ENCODE results near the gene BABAM1. TPM values are rescaled to one million over a fixed set of nuclear protein-coding genes. Genes with fewer than 3 reads are reported as not detected.

Gene BABAM1
- total and polyA plus RNA-seq, 5 donors from 2014 or later, result 82.3 to 140 (median 116) TPM

DNA sequence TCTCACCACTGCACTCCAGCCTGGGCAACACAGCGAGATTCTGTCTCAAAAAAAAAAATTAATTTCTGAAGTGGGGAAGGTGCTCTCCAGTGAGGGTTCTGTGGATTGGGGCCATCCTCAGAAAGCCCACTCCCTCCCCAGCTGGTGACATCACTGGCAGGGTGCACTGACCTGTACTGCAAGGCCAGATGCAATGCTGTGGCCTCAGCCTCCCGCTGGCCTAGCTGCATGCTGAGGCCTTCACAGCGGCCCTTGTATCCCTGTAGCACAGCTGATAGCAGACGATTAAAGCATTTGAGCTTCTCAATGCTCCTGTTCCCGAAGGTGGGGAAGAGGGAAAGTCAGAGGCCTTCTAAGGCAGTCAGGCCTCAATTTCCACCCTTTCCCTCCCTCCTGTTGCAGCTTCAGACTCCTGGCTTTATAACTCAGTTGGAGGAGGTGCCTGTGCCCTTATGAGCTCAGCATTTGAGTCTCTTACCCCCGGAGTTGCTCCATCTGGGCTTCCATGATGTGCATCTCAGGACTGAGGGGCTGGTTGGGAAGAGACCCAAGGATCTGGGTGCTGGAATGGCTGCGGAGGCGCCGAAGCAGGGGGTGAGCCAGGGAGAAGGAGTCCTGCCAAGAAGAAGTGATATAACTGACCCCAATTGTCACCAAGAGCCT, 8.0 kb upstream of the BABAM1 start:
- no peak overlapping the region for H3K27ac ChIP-seq (ENCODE audit: insufficient read depth, low read length, poor library complexity, severe bottlenecking)
- H3K4me3 ChIP-seq (ENCODE audit: low read depth, low read length), result no peak overlapping the region
- no peaks in the 10 kb centered on the region for H3K27me3 ChIP-seq (ENCODE audit: control insufficient read depth, insufficient read depth, low read length)
- ATAC-seq (ENCODE audit: low read depth in 2 of 2), result no peak
- peaks cover 15% of the 10 kb centered on the region for H3K27me3 Mint-ChIP-seq
- no peaks in the 10 kb centered on the region for H3K36me3 Mint-ChIP-seq
- no peaks in the 10 kb centered on the region for H3K9me3 ChIP-seq (ENCODE audit: control insufficient read depth in 2 of 2, low read length in 2 of 2)
- no peak for DNase-seq
- H3K27ac Mint-ChIP-seq, result no peak overlapping the region
- H3K4me3 Mint-ChIP-seq, result no peak overlapping the region
- no peaks in the 10 kb centered on the region for H3K36me3 ChIP-seq (ENCODE audit: control insufficient read depth, insufficient read depth, low read length)
- H3K4me1 ChIP-seq (ENCODE audit: control insufficient read depth, insufficient read depth, low read length, poor library complexity, severe bottlenecking), result no peaks in the 10 kb centered on the region
- no peaks in the 10 kb centered on the region for H3K9me3 Mint-ChIP-seq
- H3K4me1 Mint-ChIP-seq, result peaks cover 0 to 8% (median 5%) of the 10 kb centered on the region in 4 donors

DNA sequence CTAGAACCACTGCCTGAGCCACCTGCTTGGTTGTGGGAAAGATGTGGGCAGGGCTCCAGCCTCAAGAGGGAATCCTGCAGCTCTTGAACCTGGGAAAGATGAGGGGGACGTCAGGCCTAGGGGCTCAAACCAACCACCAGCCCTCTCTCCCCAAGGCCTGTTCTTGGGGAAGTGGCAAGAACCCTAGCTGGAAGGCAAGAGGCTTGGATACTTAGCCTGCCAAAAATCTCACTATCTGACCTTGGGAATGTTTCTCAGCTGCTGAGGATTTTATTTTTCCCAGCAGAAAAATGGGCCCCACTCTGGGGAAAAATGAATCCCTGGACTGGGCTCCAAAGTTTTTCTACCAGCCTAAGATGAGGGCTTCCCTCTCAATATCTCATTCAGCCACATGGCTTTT, 7.3 kb upstream of the BABAM1 start:
- peaks cover 5% of the 10 kb centered on the region for H3K4me1 ChIP-seq (ENCODE audit: control insufficient read depth, insufficient read depth, low read length, poor library complexity, severe bottlenecking)
- ATAC-seq (ENCODE audit: low read depth in 2 of 2) (no peak), DNase-seq (no peak)
- no peaks in the 10 kb centered on the region for H3K36me3 ChIP-seq (ENCODE audit: control insufficient read depth, insufficient read depth, low read length)
- Mint-ChIP-seq H3K27ac (no peak overlapping the region), H3K9me3 (no peaks in the 10 kb centered on the region), H3K4me1 (peaks cover 0 to 14% (median 8%) of the 10 kb centered on the region in 4 donors), H3K36me3 (no peaks in the 10 kb centered on the region), H3K27me3 (peaks cover 15% of the 10 kb centered on the region), H3K4me3 (no peak overlapping the region)
- no peak overlapping the region for H3K27ac ChIP-seq (ENCODE audit: insufficient read depth, low read length, poor library complexity, severe bottlenecking)
- H3K27me3 ChIP-seq (ENCODE audit: control insufficient read depth, insufficient read depth, low read length), result no peaks in the 10 kb centered on the region
- no peaks in the 10 kb centered on the region for H3K9me3 ChIP-seq (ENCODE audit: control insufficient read depth in 2 of 2, low read length in 2 of 2)
- H3K4me3 ChIP-seq (ENCODE audit: low read depth, low read length), result no peak overlapping the region

DNA sequence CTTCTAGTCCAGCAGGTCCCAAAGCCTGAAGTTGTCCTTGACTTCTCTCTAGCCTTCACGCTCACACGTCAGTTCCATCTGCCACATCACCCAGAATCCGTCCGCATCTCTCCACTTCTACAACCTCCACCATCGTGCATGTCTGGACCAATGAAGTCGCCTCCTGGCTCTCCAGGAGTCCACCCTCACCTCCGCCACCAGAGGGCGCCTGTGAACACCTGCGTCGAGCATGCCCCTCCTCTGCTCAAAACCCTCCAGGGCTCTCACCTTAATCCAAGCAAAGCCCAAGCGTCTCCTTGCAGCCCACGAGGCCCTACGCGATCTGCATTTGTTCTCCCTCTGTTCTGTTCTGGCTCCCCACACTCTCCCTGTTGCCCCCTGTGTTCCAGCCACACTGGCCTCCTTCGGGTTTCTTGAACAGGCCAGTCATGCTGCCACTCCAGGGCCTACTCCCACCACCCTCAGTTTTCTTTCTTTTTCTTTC, 6.4 kb upstream of the BABAM1 start:
- no peaks in the 10 kb centered on the region for H3K36me3 Mint-ChIP-seq
- H3K27ac Mint-ChIP-seq, result peak overlapping the region in 1 of 3 donors; percentile 8

DNA sequence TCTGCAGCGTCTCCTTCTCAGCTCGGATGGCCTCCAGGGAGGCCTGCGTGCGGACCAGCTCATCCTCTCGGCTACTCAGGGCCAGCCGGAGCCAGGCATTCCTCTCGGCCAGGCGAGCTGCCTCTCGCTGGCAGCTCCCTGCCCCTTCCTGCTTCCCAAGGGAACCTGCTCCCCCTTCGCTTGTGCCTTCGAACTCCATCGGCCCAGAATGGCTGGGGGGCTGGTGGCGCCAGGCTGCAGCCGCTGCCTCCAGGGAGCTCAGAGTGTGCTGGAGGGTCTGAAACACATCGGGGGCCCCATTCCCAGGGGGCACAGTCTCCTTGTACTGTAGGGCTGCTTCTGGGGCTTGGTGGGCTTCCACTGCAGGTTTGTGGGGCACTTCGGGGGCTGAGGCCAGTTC, 4.7 kb upstream of the BABAM1 start:
- peaks cover 15% of the 10 kb centered on the region for H3K4me1 ChIP-seq (ENCODE audit: control insufficient read depth, insufficient read depth, low read length, poor library complexity, severe bottlenecking)
- H3K4me3 ChIP-seq (ENCODE audit: low read depth, low read length), result no peak overlapping the region
- no peak overlapping the region for H3K4me3 Mint-ChIP-seq
- peak overlapping the region in 1 of 3 donors; percentile 20 for H3K27ac Mint-ChIP-seq
- H3K27me3 Mint-ChIP-seq, result peaks cover 16% of the 10 kb centered on the region
- no peaks in the 10 kb centered on the region for H3K9me3 Mint-ChIP-seq
- no peaks in the 10 kb centered on the region for H3K27me3 ChIP-seq (ENCODE audit: control insufficient read depth, insufficient read depth, low read length)
- no peak for DNase-seq
- H3K4me1 Mint-ChIP-seq, result peaks cover 6 to 29% (median 16%) of the 10 kb centered on the region in 4 donors
- no peaks in the 10 kb centered on the region for H3K36me3 Mint-ChIP-seq
- H3K27ac ChIP-seq (ENCODE audit: insufficient read depth, low read length, poor library complexity, severe bottlenecking), result no peak overlapping the region
- no peak for ATAC-seq (ENCODE audit: low read depth in 2 of 2)
- no peaks in the 10 kb centered on the region for H3K9me3 ChIP-seq (ENCODE audit: control insufficient read depth in 2 of 2, low read length in 2 of 2)
- H3K36me3 ChIP-seq (ENCODE audit: control insufficient read depth, insufficient read depth, low read length), result no peaks in the 10 kb centered on the region

More for the DNA sequence above, 6.4 kb upstream of the BABAM1 start:
- no peak overlapping the region for H3K27ac ChIP-seq (ENCODE audit: insufficient read depth, low read length, poor library complexity, severe bottlenecking)
- H3K4me1 ChIP-seq (ENCODE audit: control insufficient read depth, insufficient read depth, low read length, poor library complexity, severe bottlenecking), result peaks cover 8% of the 10 kb centered on the region
- Mint-ChIP-seq H3K9me3 (no peaks in the 10 kb centered on the region), H3K4me3 (peak overlapping the region in 1 of 4 donors; percentile 22), H3K4me1 (peaks cover 0 to 16% (median 8%) of the 10 kb centered on the region in 4 donors), H3K27me3 (peaks cover 11% of the 10 kb centered on the region)
- DNase-seq (peak; percentile 77 to 91 (median 87)), ATAC-seq (ENCODE audit: low read depth in 2 of 2) (peak; percentile 96 to 98)
- H3K4me3 ChIP-seq (ENCODE audit: low read depth, low read length), result no peak overlapping the region
- no peaks in the 10 kb centered on the region for H3K27me3 ChIP-seq (ENCODE audit: control insufficient read depth, insufficient read depth, low read length)
- no peaks in the 10 kb centered on the region for H3K9me3 ChIP-seq (ENCODE audit: control insufficient read depth in 2 of 2, low read length in 2 of 2)
- H3K36me3 ChIP-seq (ENCODE audit: control insufficient read depth, insufficient read depth, low read length), result no peaks in the 10 kb centered on the region

DNA sequence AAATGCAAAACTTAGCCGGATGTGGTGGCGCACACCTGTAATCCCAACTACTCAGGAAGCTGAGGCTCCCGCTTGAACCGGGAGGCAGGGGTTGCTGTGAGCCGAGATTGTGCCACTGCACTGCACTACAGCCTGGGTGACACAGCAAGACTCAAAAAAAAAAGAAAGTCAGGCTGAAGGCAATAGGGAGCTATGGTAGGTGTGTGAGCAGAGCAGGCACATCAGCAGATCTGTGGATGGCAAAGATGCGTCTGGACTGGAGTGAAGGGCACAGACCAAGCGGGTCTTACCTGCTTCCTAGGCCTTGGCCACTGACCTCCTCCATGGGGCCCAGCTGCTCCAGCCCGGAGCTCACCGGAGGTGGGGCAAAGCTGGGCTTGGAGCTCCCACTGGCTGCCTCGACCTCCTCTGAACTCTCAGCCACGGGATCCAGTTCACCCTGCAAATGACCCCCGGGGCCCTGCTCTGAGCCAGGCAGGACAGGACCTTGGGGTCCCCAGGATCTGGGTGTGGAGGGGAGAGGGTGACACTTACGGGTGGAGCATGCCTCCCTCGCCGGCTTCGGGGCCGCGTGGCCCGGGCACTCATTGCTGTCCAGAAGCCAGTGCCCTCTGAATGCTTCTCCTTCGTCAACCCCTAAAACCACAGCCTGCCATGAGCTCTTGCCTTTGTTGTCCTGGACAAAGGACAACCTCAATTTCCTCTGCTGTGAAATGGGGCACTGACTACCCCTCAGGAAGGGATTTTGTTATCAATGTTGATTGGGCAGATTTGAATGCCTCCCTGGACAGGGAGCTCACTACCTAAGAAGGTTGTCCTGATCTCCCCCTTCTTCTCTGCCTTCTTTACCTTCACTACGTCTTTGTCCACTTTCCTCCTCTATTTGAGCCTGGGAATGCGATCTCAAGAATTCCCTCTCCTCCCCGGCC, 3.3 kb upstream of the BABAM1 start:
- no peaks in the 10 kb centered on the region for H3K27me3 ChIP-seq (ENCODE audit: control insufficient read depth, insufficient read depth, low read length)
- no peak overlapping the region for H3K4me3 Mint-ChIP-seq
- no peak overlapping the region for H3K4me3 ChIP-seq (ENCODE audit: low read depth, low read length)
- H3K4me1 Mint-ChIP-seq, result peaks cover 6 to 35% (median 17%) of the 10 kb centered on the region in 4 donors
- H3K36me3 ChIP-seq (ENCODE audit: control insufficient read depth, insufficient read depth, low read length), result peaks cover 2% of the 10 kb centered on the region
- H3K9me3 ChIP-seq (ENCODE audit: control insufficient read depth in 2 of 2, low read length in 2 of 2), result no peaks in the 10 kb centered on the region
- no peaks in the 10 kb centered on the region for H3K9me3 Mint-ChIP-seq
- H3K36me3 Mint-ChIP-seq, result no peaks in the 10 kb centered on the region
- ATAC-seq (ENCODE audit: low read depth in 2 of 2) (no peak), DNase-seq (no peak)
- peak overlapping the region; percentile 42 to 80 (median 50) for H3K27ac Mint-ChIP-seq
- H3K27ac ChIP-seq (ENCODE audit: insufficient read depth, low read length, poor library complexity, severe bottlenecking), result peak overlapping the region; percentile 28
- peaks cover 23% of the 10 kb centered on the region for H3K4me1 ChIP-seq (ENCODE audit: control insufficient read depth, insufficient read depth, low read length, poor library complexity, severe bottlenecking)
- H3K27me3 Mint-ChIP-seq, result peaks cover 11% of the 10 kb centered on the region

DNA sequence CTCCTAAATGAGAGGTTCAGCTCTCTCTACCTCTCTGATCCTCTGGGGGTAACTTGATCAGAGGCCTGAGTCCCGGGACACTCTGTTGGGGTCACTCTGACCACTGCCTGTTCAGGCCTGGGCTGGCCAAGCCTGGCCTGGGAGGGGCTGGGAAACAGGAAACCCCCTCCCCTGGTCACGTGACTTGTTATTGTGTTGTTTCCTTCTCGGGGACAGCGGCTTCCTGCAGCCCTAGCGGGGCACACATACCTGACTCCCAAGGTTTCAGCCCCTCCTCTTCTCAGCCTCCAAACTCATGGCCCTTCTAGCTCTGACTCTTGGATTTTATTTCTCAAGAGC, 2.6 kb upstream of the BABAM1 start, which contains the start of gene USHBP1:
USHBP1 (minus strand) TSS at position 105 of the 339 bp plus-strand sequence. CDS start 446 bp downstream, outside the sequence.
- peaks cover 6 to 35% (median 17%) of the 10 kb centered on the region in 4 donors for H3K4me1 Mint-ChIP-seq
- H3K4me3 Mint-ChIP-seq, result no peak within 1 kb of the TSS
- Histone ChIP-seq H3K9me3 (ENCODE audit: control insufficient read depth in 2 of 2, low read length in 2 of 2) (no peaks in the 10 kb centered on the region), H3K4me1 (ENCODE audit: control insufficient read depth, insufficient read depth, low read length, poor library complexity, severe bottlenecking) (peaks cover 23% of the 10 kb centered on the region), H3K27me3 (ENCODE audit: control insufficient read depth, insufficient read depth, low read length) (no peaks in the 10 kb centered on the region), H3K36me3 (ENCODE audit: control insufficient read depth, insufficient read depth, low read length) (peaks cover 6% of the 10 kb centered on the region), H3K27ac (ENCODE audit: insufficient read depth, low read length, poor library complexity, severe bottlenecking) (peak within 1 kb of the TSS; percentile 28), H3K4me3 (ENCODE audit: low read depth, low read length) (no peak within 1 kb of the TSS)
- H3K9me3 Mint-ChIP-seq, result no peaks in the 10 kb centered on the region
- H3K27ac Mint-ChIP-seq, result peak within 1 kb of the TSS; percentile 42 to 80 (median 50)
- peaks cover 11% of the 10 kb centered on the region for H3K27me3 Mint-ChIP-seq
- ATAC-seq (ENCODE audit: low read depth in 2 of 2) (no peak), DNase-seq (peak in 1 of 3 donors; percentile 57)
- H3K36me3 Mint-ChIP-seq, result no peaks in the 10 kb centered on the region

DNA sequence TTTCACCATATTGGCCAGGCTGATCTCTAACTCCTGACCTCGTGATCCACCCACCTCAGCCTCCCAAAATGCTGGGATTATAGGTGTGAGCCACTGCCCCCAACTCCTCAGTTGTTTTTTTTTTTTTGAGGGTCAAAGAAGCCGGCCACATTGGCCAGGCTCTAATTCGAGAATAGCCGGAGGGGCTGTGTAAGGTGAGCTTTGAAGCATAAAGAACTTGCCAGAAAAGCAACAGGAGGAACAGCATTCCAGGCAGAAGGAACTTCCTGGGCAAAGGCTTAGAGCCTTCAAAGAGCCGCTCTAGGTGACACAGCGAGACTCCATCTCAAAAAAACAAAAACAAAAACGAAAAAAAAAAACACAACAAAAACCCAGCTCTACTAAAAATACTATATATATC, 1.2 kb upstream of the BABAM1 start:
- Histone ChIP-seq H3K27me3 (ENCODE audit: control insufficient read depth, insufficient read depth, low read length) (no peaks in the 10 kb centered on the region), H3K4me3 (ENCODE audit: low read depth, low read length) (no peak overlapping the region), H3K27ac (ENCODE audit: insufficient read depth, low read length, poor library complexity, severe bottlenecking) (no peak overlapping the region), H3K36me3 (ENCODE audit: control insufficient read depth, insufficient read depth, low read length) (peaks cover 10% of the 10 kb centered on the region), H3K4me1 (ENCODE audit: control insufficient read depth, insufficient read depth, low read length, poor library complexity, severe bottlenecking) (peaks cover 23% of the 10 kb centered on the region), H3K9me3 (ENCODE audit: control insufficient read depth in 2 of 2, low read length in 2 of 2) (no peaks in the 10 kb centered on the region)
- Mint-ChIP-seq H3K27me3 (peaks cover 6% of the 10 kb centered on the region), H3K4me3 (no peak overlapping the region), H3K27ac (no peak overlapping the region), H3K9me3 (no peaks in the 10 kb centered on the region), H3K4me1 (peaks cover 6 to 31% (median 13%) of the 10 kb centered on the region in 4 donors), H3K36me3 (peaks cover 4% of the 10 kb centered on the region)
- DNase-seq, result no peak
- no peak for ATAC-seq (ENCODE audit: low read depth in 2 of 2)

Data from CD4-positive, CD25-positive, alpha-beta regulatory T cell (primary cell).